Stimulated activated CD4-positive, alpha-beta T cell treated with anti-CD3 and anti-CD28 coated beads, Interleukin-4, amount 100 ng/mL, for 48 hours (primary cell): Measurements from ENCODE around the gene MTSS2.
A peak's percentile ranks its signal among the peaks of the same experiment; 100 is the strongest.
"Not testable (repeated sequence)": the region's sequence is repeated elsewhere in the genome, so short reads cannot be mapped to it uniquely, and the experiment has no call there.

Experiments
- DNase-seq, 2 donors: peaks; one replicate each; pipeline ENCODE4 v3.0.0-alpha.2; 2020; ENCODE audit warnings: low read depth in 2 of 2

The MTSS2 gene

GRCh38 chr16:70653809-70654771 is 31.8 kb downstream of the MTSS2 start:
- peak; percentile 68 to 76 for DNase-seq

DNA sequence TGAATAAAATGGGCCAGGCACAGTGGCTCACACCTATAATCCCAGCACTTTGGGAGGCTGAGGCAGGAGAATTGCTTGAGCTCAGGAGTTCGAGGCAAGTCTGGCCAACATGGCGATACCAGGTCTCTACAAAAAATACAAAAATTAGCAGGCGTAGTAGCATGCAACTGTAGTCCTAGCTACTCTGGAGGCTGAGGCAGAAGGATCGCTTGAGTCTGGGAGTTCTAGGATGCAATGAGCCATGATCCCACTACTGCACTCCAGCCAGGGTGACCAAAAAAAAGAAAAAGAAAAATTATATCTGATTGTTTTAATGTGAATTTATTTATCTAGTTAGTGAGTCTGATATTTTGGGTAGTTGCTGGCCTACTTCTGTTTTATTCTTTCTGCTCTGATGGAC is 32.4 kb downstream of the MTSS2 start:
- no peak for DNase-seq

DNA sequence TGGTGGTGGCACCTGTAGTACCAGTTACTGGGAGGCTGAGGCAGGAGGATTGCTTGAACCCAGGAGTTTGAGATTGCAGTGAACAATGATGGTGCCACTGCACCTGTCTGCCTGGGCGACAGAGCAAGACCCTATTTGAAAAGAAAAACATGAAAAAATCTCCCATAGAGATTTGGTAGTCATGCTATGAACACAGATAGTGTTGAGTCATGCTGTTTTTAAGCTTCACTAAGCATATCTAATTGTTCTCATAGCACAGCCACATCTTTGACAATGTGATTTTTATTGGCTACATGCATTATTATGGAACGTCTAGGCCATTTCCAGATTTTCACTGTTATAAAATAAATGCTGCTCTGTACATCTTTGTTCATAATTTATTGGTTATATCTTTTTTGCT is 33.5 kb downstream of the MTSS2 start:
- DNase-seq: no peak

GRCh38 chr16:70651524-70651923 is 34.3 kb downstream of the MTSS2 start:
- DNase-seq: no peak

GRCh38 chr16:70650216-70650615 is 35.6 kb downstream of the MTSS2 start:
- no peak for DNase-seq

DNA sequence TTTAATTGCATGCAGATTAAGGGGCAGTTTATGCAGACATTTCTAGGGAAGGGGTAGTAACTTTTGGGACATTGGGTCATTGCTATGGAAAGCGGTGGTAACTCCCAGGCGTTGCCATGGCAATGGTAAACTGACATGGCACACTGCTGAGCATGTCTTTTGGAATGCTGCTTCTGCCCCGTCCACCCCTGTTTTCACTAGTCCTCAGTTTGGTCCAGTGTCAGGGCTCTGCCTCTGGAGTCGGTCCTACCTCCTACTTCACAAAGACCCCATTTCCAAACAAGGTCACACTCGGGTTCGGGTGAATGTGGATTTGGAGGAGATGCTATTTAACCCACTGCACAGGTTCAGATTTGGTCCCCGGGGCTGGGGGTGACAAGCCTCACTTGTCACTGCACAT is 36.6 kb downstream of the MTSS2 start:
- no peak for DNase-seq

- no peak for DNase-seq
Observed at GRCh38 chr16:70648606-70649005, 37.2 kb downstream of the MTSS2 start.

- DNase-seq: no peak
Observed at GRCh38 chr16:70647441-70648359, 38.2 kb downstream of the MTSS2 start.

GRCh38 chr16:70646260-70647241 is 39.3 kb downstream of the MTSS2 start, which contains the start of gene IL34:
Gene IL34, plus strand, starts transcription at chr16:70646559. Its CDS starts 389 bp downstream, at chr16:70646948.
- no peak for DNase-seq

DNA sequence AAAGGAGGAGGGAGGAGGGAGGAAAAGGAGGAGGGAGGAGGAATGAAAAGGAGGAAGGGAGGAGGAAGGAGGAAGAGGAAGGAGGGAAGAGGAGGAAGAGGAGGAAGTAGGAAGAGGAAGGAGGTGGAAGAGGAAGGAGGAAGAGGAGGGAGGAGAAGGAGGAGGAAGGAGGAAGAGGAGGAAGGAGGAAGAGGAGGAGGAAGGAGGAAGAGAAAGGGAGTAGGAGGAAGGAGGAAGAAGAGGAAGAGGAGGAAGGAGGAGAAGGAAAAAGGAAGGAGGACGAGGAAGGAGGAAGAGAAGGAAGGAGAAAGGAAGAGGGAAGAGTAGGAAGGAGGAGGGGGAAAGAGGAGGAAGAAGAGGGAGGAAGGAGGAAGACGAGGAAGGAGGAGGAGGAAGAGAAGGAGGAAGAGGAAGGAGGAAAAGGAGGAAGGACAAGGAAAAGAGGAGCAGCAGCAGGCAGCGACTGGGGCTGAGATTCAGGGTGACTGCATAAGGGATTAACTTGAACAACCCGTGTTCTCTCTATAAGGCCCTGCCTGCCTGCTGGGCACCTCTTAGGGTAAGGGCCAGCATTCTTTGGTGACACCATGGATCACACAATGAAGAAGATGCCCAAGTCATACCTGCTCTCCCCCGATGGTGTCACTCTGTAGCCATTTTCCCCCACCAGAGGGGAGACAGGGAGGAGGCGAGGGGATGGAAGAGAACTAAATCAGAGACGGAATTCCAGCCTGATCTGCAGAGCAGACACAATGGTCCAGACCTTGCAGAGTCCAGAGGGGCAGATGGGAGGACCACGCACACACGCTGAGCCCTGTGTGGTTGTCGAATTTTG is 40.9 kb downstream of the MTSS2 start:
- no peak for DNase-seq

GRCh38 chr16:70643264-70643663 is 42.6 kb downstream of the MTSS2 start:
- DNase-seq: not testable (repeated sequence)

DNA sequence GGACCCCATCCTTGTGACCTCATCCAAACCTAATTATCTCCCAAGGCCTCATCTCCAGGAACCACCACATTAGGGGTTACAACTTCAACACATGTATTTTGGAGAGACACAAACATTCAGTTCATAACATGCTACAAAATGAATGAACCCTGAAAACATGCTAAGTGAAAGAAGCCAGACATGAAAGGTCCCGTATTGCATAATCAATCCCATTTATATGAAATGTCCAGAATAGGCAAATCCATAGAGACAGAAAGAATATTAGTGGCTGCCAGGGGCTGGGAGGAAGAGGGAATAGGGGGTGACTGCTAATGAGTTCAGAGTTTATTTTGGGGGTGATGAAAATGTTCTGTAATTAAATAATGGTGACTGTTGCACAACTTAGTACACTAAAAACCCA is 43.2 kb downstream of the MTSS2 start:
- no peak for DNase-seq

DNA sequence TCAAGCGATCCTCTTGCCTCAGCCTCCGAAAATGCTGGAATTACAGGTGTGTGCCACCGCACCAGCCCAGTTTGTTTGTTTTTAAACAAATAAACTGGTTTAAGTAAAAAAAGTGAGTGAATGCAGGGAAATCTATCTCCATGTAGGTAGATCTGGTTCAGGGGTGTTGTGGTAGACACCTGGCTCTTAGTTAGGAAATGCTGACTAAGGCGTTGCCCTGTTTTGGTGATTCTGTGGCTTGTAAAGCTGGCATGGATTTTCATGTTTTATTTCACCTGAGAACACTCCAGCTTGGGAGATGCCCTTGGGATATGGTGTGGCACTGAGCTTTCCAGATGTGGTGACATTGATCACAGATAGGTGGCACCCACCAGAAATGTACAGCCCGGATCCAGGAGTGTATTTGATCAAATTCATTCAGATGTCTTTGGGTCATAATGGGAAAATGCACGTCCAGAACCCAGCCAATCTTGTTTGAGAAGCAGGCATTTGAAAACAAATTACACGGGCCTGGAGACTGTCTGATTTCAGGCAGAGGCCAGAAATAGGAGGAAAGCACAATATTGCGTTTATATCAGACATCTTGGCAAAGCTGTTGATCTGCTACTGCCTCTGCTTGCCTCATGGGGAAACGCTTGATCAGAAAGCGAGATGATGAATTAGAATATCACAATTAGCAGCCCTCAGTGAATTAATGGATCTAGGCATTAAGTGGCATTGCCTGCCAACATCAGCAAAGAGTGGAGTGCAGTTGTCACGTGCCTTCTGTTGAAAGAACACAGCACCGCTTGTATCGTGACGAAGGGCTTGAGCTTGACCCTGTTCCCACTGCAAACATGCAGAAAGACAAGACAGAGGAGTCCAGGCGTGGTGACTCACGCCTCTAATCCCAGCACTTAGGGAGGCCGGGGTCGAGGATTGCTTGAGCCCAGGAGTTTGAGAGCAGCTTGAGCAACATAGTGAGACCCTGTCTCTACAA is 46.8 kb downstream of the MTSS2 start:
- no peak for DNase-seq
